Measurements from ENCODE around the gene MAGEC2.

Gene MAGEC2

DNA sequence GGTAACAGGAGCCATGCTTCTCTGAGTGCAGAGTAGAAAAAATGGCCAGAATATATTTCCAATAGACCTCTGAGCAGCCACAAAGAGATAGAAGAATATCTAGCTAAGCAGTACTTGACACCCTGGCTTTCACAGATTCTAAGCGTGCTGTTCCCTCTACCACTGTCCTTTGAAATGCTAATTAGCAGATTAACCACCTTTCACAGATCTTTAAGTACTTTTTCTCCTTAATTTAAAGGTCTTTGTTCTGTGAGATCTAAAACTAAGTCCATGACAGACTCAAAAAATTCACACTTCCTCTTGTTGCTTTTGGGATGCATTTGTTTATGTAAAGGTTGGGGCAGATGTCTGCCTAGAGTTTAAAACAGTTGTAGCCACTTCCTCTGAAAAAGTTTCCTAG, 28.3 kb upstream of the MAGEC2 start:
- no peak overlapping the region for H3K4me3 ChIP-seq (ENCODE audit: low read depth, low read length)
- TF ChIP-seq, protein P1, sequence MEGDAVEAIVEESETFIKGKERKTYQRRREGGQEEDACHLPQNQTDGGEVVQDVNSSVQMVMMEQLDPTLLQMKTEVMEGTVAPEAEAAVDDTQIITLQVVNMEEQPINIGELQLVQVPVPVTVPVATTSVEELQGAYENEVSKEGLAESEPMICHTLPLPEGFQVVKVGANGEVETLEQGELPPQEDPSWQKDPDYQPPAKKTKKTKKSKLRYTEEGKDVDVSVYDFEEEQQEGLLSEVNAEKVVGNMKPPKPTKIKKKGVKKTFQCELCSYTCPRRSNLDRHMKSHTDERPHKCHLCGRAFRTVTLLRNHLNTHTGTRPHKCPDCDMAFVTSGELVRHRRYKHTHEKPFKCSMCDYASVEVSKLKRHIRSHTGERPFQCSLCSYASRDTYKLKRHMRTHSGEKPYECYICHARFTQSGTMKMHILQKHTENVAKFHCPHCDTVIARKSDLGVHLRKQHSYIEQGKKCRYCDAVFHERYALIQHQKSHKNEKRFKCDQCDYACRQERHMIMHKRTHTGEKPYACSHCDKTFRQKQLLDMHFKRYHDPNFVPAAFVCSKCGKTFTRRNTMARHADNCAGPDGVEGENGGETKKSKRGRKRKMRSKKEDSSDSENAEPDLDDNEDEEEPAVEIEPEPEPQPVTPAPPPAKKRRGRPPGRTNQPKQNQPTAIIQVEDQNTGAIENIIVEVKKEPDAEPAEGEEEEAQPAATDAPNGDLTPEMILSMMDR (IDR thresholded peaks at IDR 0.05; ENCODE audit: low read depth, low read length) = no peak

DNA sequence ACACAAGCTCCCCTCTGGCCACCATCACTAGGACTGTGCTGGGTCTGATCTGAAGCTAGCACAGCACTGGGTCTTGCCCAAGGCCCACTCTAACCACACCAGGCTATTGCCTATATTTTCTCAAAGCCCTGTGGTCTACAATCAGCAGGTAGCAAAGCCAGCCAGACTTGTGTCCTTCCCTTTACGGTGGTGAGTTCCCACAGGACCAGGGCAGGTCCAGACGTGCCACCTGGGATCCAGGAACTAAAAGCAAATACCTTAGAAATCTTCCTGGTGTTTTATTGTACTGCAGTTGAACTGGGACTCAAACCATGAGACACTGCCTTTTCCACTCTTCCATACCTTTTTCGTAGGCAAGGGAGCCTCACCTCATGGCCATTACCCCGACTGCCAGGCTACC, 9.0 kb upstream of the MAGEC2 start:
- TF ChIP-seq, protein P1 (IDR thresholded peaks at IDR 0.05; ENCODE audit: low read depth, low read length) = no peak
- no peak overlapping the region for H3K4me3 ChIP-seq (ENCODE audit: low read depth, low read length)

DNA sequence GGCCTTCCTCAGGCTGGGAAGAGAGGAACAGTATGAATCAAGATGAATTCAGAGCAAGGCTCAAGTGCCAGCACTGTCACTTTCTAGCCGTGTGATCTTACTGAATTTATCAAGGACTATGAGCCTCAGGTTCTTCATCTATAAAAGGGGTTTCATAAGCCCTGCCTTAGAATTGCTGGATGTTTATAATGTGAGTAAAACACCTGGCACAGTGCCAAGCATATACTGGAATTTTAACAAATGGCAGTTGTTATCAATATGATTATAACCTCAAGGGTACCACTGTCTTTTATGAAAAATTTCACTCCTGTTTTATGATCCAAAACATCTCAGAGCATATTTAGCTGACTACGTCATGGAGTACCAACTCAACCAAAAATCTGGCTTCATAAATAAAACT, 4.0 kb downstream of the MAGEC2 start:
- TF ChIP-seq, protein P1 (IDR thresholded peaks at IDR 0.05; ENCODE audit: low read depth, low read length) = no peak
- no peak overlapping the region for H3K4me3 ChIP-seq (ENCODE audit: low read depth, low read length)

DNA sequence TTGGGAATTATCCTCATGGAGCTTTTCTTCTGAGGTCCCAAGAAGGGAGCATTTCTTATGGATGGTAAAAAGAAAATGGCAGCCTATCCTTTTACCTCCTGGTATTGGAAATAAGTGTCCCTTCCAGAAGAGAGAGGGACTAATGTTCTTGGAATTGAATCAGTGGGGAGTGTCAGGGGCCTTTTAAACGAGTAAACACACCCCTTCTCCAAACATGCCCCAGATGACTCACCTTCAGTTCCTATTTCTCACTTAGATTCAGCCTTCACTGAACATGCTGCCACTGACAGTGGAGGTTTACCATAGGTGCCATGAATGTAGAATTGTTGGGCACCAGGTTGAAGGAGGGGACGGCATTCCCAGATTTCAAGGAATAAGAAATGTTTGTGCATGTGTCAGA, 19.0 kb downstream of the MAGEC2 start:
- TF ChIP-seq, protein P1 (IDR thresholded peaks at IDR 0.05; ENCODE audit: low read depth, low read length) = no peak
- no peak overlapping the region for H3K4me3 ChIP-seq (ENCODE audit: low read depth, low read length)

DNA sequence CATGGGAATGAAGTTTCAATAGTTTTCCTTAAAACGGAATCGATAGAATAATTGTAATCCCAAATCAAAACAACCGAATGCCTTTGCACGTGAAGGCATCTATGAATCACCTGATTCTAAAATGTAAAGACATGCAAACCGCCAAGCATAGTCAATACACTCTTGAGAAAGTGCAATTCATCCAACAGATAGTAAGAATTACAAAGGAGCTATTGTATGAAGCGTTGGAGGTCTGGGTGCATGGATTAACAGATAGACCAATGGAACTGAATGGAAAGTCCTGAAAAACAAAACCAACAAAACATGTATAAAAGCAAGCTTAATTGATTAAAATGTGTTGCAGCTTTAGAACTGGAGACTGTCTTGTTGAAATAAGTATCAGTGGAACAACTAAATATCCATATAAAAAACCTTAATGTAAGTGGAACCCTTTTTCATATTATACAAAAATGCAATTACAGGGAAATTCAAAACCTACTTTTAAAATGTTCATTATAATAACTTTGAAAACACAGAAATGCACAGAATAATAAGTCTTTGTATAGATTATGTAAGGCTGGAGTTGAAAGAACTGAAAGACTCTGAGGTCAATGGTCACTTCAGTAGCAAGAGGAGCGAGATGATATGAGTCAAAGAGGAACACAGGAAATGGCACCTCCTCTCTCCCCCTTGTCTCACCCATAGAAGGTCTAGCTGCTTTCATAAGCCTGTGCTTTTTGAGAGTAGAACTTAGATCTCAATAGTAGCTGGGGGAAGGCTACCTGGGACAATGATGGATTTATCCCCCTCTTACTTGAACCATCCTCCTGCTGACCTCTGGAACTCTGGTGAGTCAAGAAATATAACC, 20.1 kb downstream of the MAGEC2 start:
- TF ChIP-seq, protein P1 (IDR thresholded peaks at IDR 0.05; ENCODE audit: low read depth, low read length) = no peak
- no peak overlapping the region for H3K4me3 ChIP-seq (ENCODE audit: low read depth, low read length)

DNA sequence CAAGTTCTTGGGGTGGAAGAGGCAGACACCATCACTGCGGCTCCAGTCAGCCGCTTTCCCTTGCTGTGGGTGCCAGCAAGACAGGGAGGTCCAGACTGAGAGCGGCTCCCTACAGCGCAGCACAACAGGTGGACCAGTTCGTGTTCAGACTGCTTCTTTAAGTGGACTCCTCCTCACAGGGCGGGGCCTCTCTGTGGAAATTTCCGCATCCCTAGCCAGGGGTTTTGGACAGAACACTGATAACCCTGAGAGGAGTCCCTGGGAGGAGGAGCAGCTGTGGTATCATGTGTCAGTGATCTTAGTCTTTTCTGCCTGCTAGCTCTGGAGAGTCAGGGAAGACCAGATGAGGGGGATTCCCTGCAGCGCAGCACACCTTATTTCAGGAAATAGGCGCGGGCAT, 48.5 kb downstream of the MAGEC2 start:
- TF ChIP-seq, protein P1 (IDR thresholded peaks at IDR 0.05; ENCODE audit: low read depth, low read length) = no peak
- no peak overlapping the region for H3K4me3 ChIP-seq (ENCODE audit: low read depth, low read length)
